H9 (cell line): ENCODE measurements around the gene DCHS1. TPM values are rescaled to one million over a fixed set of nuclear protein-coding genes. Genes with fewer than 3 reads are reported as not detected.

Source experiments
- DNase-seq: peaks from one replicate; pipeline ENCODE4 v3.0.0-alpha.2; 2017
- H2AFZ ChIP-seq: one replicate; pipeline ENCODE4 v1.6.1; 2013; ENCODE audit warnings: mild to moderate bottlenecking, low read length, control low read depth, moderate library complexity
- H2AK5ac ChIP-seq: 2 replicates; pipeline ENCODE4 v1.6.1; 2013; ENCODE audit warnings: low read length, control low read depth, mixed read lengths; ENCODE audit not compliant: insufficient read length
- H2BK120ac ChIP-seq: one replicate; pipeline ENCODE4 v1.6.1; 2013; ENCODE audit warnings: low read depth, mild to moderate bottlenecking, low read length, control low read depth, inconsistent platforms; ENCODE audit not compliant: poor library complexity, severe bottlenecking
- H2BK12ac ChIP-seq: 2 replicates; pipeline ENCODE4 v1.6.1; 2013; ENCODE audit warnings: low read length, control low read depth, mixed read lengths, low read depth; ENCODE audit not compliant: insufficient read length
- H2BK15ac ChIP-seq: 2 replicates; pipeline ENCODE4 v1.6.1; 2013; ENCODE audit warnings: low read depth, low read length, control low read depth
- H2BK20ac ChIP-seq: one replicate; pipeline ENCODE4 v1.6.1; 2013; ENCODE audit warnings: low read depth, mild to moderate bottlenecking, low read length, control low read depth, inconsistent platforms; ENCODE audit not compliant: poor library complexity, severe bottlenecking
- H2BK5ac ChIP-seq: 2 replicates; pipeline ENCODE4 v1.6.1; 2013; ENCODE audit warnings: low read length, control low read depth, mixed read lengths; ENCODE audit not compliant: insufficient read length
- H3K14ac ChIP-seq: 2 replicates; pipeline ENCODE4 v1.6.1; 2013; ENCODE audit warnings: low read length, control low read depth; ENCODE audit not compliant: insufficient read depth
- H3K18ac ChIP-seq: 2 replicates; pipeline ENCODE4 v1.6.1; 2013; ENCODE audit warnings: low read depth, mild to moderate bottlenecking, mixed read lengths, low read length, control low read depth; ENCODE audit not compliant: insufficient read length
- H3K23ac ChIP-seq: 2 replicates; pipeline ENCODE4 v1.6.1; 2013; ENCODE audit warnings: low read length, control low read depth, mixed read lengths, low read depth; ENCODE audit not compliant: insufficient read length
- H3K23me2 ChIP-seq: 2 replicates; pipeline ENCODE4 v1.6.1; 2013; ENCODE audit warnings: low read depth, mild to moderate bottlenecking, mixed read lengths, low read length, control low read depth; ENCODE audit not compliant: insufficient read length, poor library complexity, severe bottlenecking
- H3K27ac ChIP-seq: 2 replicates; pipeline ENCODE4 v1.5.1; 2013; ENCODE audit warnings: low read length, control low read depth, mixed read lengths, low read depth; ENCODE audit not compliant: insufficient read length
- H3K27me3 ChIP-seq: 2 replicates; pipeline ENCODE4 v1.6.1; 2013; ENCODE audit warnings: low read length, control low read depth, inconsistent platforms; ENCODE audit not compliant: insufficient read depth
- H3K4ac ChIP-seq: 2 replicates; pipeline ENCODE4 v1.6.1; 2013; ENCODE audit warnings: low read depth, mild to moderate bottlenecking, control low read depth, inconsistent platforms, low read length, moderate library complexity
- H3K4me1 ChIP-seq: 2 replicates; pipeline ENCODE4 v1.6.1; 2013; ENCODE audit warnings: low read length, control low read depth, inconsistent platforms; ENCODE audit not compliant: insufficient read depth
- H3K4me2 ChIP-seq: 2 replicates; pipeline ENCODE4 v1.6.1; 2013; ENCODE audit warnings: low read length, control low read depth, mixed read lengths; ENCODE audit not compliant: insufficient read length, insufficient read depth
- H3K56ac ChIP-seq: 2 replicates; pipeline ENCODE4 v1.6.1; 2013; ENCODE audit warnings: low read depth, mild to moderate bottlenecking, mixed read lengths, low read length, control low read depth; ENCODE audit not compliant: insufficient read length
- H3K79me1 ChIP-seq: 2 replicates; pipeline ENCODE4 v1.6.1; 2013; ENCODE audit warnings: low read depth, mild to moderate bottlenecking, moderate library complexity, low read length, control low read depth, inconsistent platforms; ENCODE audit not compliant: insufficient read depth, poor library complexity, severe bottlenecking
- H3K79me2 ChIP-seq: 2 replicates; pipeline ENCODE4 v1.6.1; 2013; ENCODE audit warnings: low read length, control low read depth, inconsistent platforms; ENCODE audit not compliant: insufficient read depth
- H3K9ac ChIP-seq: 2 replicates; pipeline ENCODE4 v1.6.1; 2013; ENCODE audit warnings: low read length, control low read depth, mixed read lengths; ENCODE audit not compliant: insufficient read length; ENCODE audit errors: extremely low read depth
- H3K9me3 ChIP-seq: one replicate; pipeline ENCODE4 v1.6.1; 2013; ENCODE audit warnings: low read depth, low read length, inconsistent platforms; ENCODE audit not compliant: control insufficient read depth
- H3T11ph ChIP-seq: one replicate; pipeline ENCODE4 v1.6.1; 2013; ENCODE audit warnings: mild to moderate bottlenecking, low read length, control low read depth, inconsistent platforms
- H4K20me1 ChIP-seq: one replicate; pipeline ENCODE4 v1.6.1; 2013; ENCODE audit not compliant: control insufficient read depth, insufficient read length, insufficient read depth
- H4K5ac ChIP-seq: 2 replicates; pipeline ENCODE4 v1.6.1; 2013; ENCODE audit warnings: low read depth, mild to moderate bottlenecking, mixed read lengths, low read length, control low read depth; ENCODE audit not compliant: insufficient read length
- H4K8ac ChIP-seq: replicated peaks from 2 replicates; pipeline ENCODE4 v1.6.1; 2013; ENCODE audit warnings: low read length, control low read depth, mixed read lengths, low read depth; ENCODE audit not compliant: insufficient read length
- H4K91ac ChIP-seq: 2 replicates; pipeline ENCODE4 v1.6.1; 2013; ENCODE audit warnings: low read depth, mild to moderate bottlenecking, moderate library complexity, mixed read lengths, low read length, control low read depth; ENCODE audit not compliant: insufficient read length
- H3K27ac Mint-ChIP-seq, 3 experiments: 2 replicates in 2 of 3; 3 replicates in 1 of 3; pipeline ENCODE4 v1.8.0; 2020 to 2021; ENCODE audit warnings: mixed read lengths in 3 of 3, mild to moderate bottlenecking in 1 of 3, moderate library complexity in 1 of 3
- H3K27me3 Mint-ChIP-seq: 2 replicates; pipeline ENCODE4 v1.8.0; 2021; ENCODE audit warnings: low read depth, mild to moderate bottlenecking, moderate library complexity, mixed read lengths
- H3K36me3 Mint-ChIP-seq, 3 experiments: 2 replicates in 2 of 3; 3 replicates in 1 of 3; pipeline ENCODE4 v1.8.0; 2020 to 2021; ENCODE audit warnings: low read depth in 3 of 3, mixed read lengths in 3 of 3; ENCODE audit not compliant: insufficient read depth in 1 of 3
- H3K4me1 Mint-ChIP-seq, 2 experiments: 2 replicates each; pipeline ENCODE4 v1.8.0; 2020; ENCODE audit warnings: mixed read lengths in 2 of 2
- H3K4me3 Mint-ChIP-seq, 2 experiments: 2 replicates in 1 of 2; 3 replicates in 1 of 2; pipeline ENCODE4 v1.8.0; 2020 to 2021; ENCODE audit warnings: mild to moderate bottlenecking in 2 of 2, mixed read lengths in 2 of 2, moderate library complexity in 1 of 2
- H3K9me3 Mint-ChIP-seq, 2 experiments: 2 replicates in 1 of 2; 3 replicates in 1 of 2; pipeline ENCODE4 v1.8.0; 2020; ENCODE audit warnings: mild to moderate bottlenecking in 2 of 2, mixed read lengths in 2 of 2, moderate library complexity in 1 of 2
- WGBS: extraction: QIAGEN DNeasy Blood & Tissue Kit; methylation state at CpG from one replicate; pipeline ENCODE4 v1.1.7; 2013; ENCODE audit warnings: missing lambda C conversion rate, low lambda C conversion rate, mixed read lengths; ENCODE audit not compliant: insufficient read length; ENCODE audit errors: extremely low coverage; 5-methylcytosine and 5-hydroxymethylcytosine counted together
- total RNA-seq: library from RNA; stranded (reverse); gene quantifications from 2 replicates; pipeline ENCODE4 v1.2.1, GENCODE V29; 2021
- TF ChIP-seq, protein P1 (sequence below): fragments of 200-600 bp; sonication (generic); conservative IDR thresholded peaks from 3 replicates; pipeline ENCODE4 v1.8.0; 2021; ENCODE audit warnings: antibody characterized with exemption, mild to moderate bottlenecking

The DCHS1 gene
- total RNA-seq, 1 experiment from 2014 or later = 12.5 TPM

DNA sequence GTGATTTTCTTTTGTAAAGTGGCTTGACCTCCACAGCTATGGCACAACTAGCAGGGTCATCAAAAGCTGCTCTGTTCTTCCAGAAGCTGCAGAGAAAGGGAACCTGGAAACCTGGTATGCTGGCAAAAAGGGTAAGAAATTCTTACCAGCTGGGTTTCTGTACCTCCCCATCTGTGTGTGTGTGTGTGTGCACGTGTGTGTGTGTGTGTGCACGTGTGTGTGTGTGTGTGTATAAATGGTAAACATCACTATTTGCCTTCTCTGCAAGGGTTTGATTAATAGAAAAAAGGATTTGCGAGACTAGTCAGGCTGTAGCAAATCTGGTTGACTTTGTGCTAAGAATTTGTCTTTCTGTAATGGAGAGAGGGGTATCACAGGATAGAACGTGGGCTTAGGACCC is 32.3 kb upstream of the DCHS1 start:
- H2BK5ac ChIP-seq = no peak overlapping the region
- no peaks in the 10 kb centered on the region for H3K23me2 ChIP-seq
- no peak overlapping the region for H3K18ac ChIP-seq
- no peak overlapping the region for H3K4ac ChIP-seq
- H2BK20ac ChIP-seq = no peak overlapping the region
- WGBS = no CpG with 5 or more reads among the region's 4 CpGs
- no peak overlapping the region for H3K23ac ChIP-seq
- no peaks in the 10 kb centered on the region for H3K79me2 ChIP-seq
- Mint-ChIP-seq H3K27me3 (no peaks in the 10 kb centered on the region; the same call in 1 of the 2 replicates), H3K9me3 (peaks cover 13 to 22% of the 10 kb centered on the region in 2 experiments), H3K27ac (peak overlapping the region in 1 of 3 experiments; percentile 11; a peak in 1 of 7 replicates), H3K4me1 (peaks cover 22 to 24% of the 10 kb centered on the region in 2 experiments), H3K4me3 (no peak overlapping the region), H3K36me3 (peaks cover 2 to 12% (median 7%) of the 10 kb centered on the region in 3 experiments; a peak in 6 of 7 replicates)
- no peak overlapping the region for H4K5ac ChIP-seq
- H3K79me1 ChIP-seq = no peaks in the 10 kb centered on the region
- H2BK120ac ChIP-seq = no peak overlapping the region
- no peak overlapping the region for H2AFZ ChIP-seq
- no peak overlapping the region for H2BK15ac ChIP-seq
- no peak for DNase-seq
- no peak overlapping the region for H3K14ac ChIP-seq
- H3K27me3 ChIP-seq = no peaks in the 10 kb centered on the region
- peaks cover 4% of the 10 kb centered on the region; the same call in 1 of the 2 replicates for H3K4me1 ChIP-seq
- no peak overlapping the region for H3T11ph ChIP-seq
- no peak overlapping the region for H4K8ac ChIP-seq
- H2AK5ac ChIP-seq = no peak overlapping the region
- no peak overlapping the region for H3K56ac ChIP-seq
- no peak overlapping the region for H3K27ac ChIP-seq
- no peak overlapping the region for H3K4me2 ChIP-seq
- H3K9me3 ChIP-seq = no peaks in the 10 kb centered on the region
- no peak overlapping the region for H2BK12ac ChIP-seq
- H3K9ac ChIP-seq = no peak overlapping the region
- H4K20me1 ChIP-seq = no peaks in the 10 kb centered on the region
- TF ChIP-seq, protein P1, sequence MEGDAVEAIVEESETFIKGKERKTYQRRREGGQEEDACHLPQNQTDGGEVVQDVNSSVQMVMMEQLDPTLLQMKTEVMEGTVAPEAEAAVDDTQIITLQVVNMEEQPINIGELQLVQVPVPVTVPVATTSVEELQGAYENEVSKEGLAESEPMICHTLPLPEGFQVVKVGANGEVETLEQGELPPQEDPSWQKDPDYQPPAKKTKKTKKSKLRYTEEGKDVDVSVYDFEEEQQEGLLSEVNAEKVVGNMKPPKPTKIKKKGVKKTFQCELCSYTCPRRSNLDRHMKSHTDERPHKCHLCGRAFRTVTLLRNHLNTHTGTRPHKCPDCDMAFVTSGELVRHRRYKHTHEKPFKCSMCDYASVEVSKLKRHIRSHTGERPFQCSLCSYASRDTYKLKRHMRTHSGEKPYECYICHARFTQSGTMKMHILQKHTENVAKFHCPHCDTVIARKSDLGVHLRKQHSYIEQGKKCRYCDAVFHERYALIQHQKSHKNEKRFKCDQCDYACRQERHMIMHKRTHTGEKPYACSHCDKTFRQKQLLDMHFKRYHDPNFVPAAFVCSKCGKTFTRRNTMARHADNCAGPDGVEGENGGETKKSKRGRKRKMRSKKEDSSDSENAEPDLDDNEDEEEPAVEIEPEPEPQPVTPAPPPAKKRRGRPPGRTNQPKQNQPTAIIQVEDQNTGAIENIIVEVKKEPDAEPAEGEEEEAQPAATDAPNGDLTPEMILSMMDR = no peak
- H4K91ac ChIP-seq = no peak overlapping the region
